ENCODE measurements around the gene ILK. TPM values are rescaled to one million over a fixed set of nuclear protein-coding genes. Genes with fewer than 3 reads are reported as not detected.

The ILK gene
- total RNA-seq, 1 donor from 2014 or later = 192 TPM

- no peak for DNase-seq
- no peaks in the 10 kb centered on the region for H3K9me3 ChIP-seq (replicated peaks)
- peaks cover 29% of the 10 kb centered on the region for H3K4me1 ChIP-seq
- H3K36me3 ChIP-seq = peaks cover 25% of the 10 kb centered on the region
- H3K27ac ChIP-seq (replicated peaks) = no peak overlapping the region
- H3K27me3 ChIP-seq (ENCODE audit: low read depth) = no peaks in the 10 kb centered on the region
- H3K4me3 ChIP-seq = no peak overlapping the region
- TF ChIP-seq, protein P1, sequence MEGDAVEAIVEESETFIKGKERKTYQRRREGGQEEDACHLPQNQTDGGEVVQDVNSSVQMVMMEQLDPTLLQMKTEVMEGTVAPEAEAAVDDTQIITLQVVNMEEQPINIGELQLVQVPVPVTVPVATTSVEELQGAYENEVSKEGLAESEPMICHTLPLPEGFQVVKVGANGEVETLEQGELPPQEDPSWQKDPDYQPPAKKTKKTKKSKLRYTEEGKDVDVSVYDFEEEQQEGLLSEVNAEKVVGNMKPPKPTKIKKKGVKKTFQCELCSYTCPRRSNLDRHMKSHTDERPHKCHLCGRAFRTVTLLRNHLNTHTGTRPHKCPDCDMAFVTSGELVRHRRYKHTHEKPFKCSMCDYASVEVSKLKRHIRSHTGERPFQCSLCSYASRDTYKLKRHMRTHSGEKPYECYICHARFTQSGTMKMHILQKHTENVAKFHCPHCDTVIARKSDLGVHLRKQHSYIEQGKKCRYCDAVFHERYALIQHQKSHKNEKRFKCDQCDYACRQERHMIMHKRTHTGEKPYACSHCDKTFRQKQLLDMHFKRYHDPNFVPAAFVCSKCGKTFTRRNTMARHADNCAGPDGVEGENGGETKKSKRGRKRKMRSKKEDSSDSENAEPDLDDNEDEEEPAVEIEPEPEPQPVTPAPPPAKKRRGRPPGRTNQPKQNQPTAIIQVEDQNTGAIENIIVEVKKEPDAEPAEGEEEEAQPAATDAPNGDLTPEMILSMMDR (IDR thresholded peaks at IDR 0.05; ENCODE audit: borderline replicate concordance) = no peak
- intact Hi-C loops (cut with micrococcal nuclease) = no loop called here
Observed at GRCh38 chr11:6620636-6621035, 17.1 kb downstream of the ILK start.

- no peak for DNase-seq
- no peak overlapping the region for H3K4me3 ChIP-seq
- H3K27ac ChIP-seq (replicated peaks) = no peak overlapping the region
- H3K4me1 ChIP-seq = peaks cover 29% of the 10 kb centered on the region
- peaks cover 25% of the 10 kb centered on the region for H3K36me3 ChIP-seq
- no peaks in the 10 kb centered on the region for H3K27me3 ChIP-seq (ENCODE audit: low read depth)
- no peaks in the 10 kb centered on the region for H3K9me3 ChIP-seq (replicated peaks)
- intact Hi-C loops (cut with micrococcal nuclease) = no loop called here
- TF ChIP-seq, protein P1 (IDR thresholded peaks at IDR 0.05; ENCODE audit: borderline replicate concordance) = no peak
Observed at GRCh38 chr11:6621711-6622211, 18.2 kb downstream of the ILK start.

DNA sequence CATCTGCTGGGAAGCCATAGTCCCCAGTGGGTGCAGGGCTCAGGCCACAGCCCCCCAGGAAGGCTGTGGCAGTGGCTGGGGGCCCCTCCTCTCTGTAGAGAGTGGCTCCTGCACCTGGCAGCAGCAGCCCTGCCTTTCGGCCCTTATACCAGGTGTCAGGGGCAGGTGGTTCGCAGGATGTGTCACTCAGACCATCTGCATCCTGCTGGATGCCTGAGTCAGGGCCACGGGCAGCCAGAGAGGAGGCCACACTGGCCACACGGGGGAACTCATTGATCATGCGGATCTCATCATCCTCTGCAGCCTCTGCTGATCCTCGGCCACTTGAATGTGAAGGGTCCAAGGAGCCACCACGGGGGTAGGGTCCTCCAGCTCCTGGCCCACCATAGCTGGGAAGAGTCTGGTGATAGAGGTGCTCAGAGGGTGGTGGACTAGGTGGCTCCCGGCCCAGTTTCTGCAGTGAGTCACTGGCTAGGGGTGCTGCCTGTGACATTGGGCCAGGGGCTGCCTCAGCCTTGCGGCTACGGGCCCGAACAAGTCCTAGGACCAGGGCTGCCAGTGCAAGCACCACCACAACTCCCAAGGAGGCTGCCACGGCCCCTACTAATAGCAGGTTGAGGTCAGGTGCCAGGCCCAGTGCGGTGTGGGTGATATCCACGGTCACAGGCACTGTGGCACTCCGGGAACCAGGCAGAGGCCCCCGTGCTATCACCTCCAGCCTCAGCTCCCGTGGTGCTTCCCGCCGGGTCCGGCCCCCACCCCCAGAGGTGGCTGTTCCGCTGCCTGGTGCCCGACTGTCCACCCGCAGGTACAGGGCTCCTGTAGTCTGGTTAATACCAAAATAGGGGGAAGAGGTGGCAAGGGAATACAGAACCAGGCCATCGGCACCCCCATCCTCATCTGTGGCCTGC, 18.9 kb downstream of the ILK start:
- H3K27ac ChIP-seq (replicated peaks) = no peak overlapping the region
- peaks cover 32% of the 10 kb centered on the region for H3K36me3 ChIP-seq
- no peaks in the 10 kb centered on the region for H3K9me3 ChIP-seq (replicated peaks)
- TF ChIP-seq, protein P1 (IDR thresholded peaks at IDR 0.05; ENCODE audit: borderline replicate concordance) = no peak
- H3K4me1 ChIP-seq = peaks cover 31% of the 10 kb centered on the region
- H3K27me3 ChIP-seq (ENCODE audit: low read depth) = no peaks in the 10 kb centered on the region
- H3K4me3 ChIP-seq = no peak overlapping the region
- DNase-seq = no peak
- intact Hi-C loops (cut with micrococcal nuclease) = no loop called here

- no peak overlapping the region for H3K27ac ChIP-seq (replicated peaks)
- peaks cover 35% of the 10 kb centered on the region for H3K36me3 ChIP-seq
- H3K4me3 ChIP-seq = no peak overlapping the region
- intact Hi-C loops (cut with micrococcal nuclease) = no loop called here
- no peaks in the 10 kb centered on the region for H3K9me3 ChIP-seq (replicated peaks)
- DNase-seq = peak; percentile 10
- TF ChIP-seq, protein P1 (IDR thresholded peaks at IDR 0.05; ENCODE audit: borderline replicate concordance) = no peak
- H3K27me3 ChIP-seq (ENCODE audit: low read depth) = no peaks in the 10 kb centered on the region
- H3K4me1 ChIP-seq = peaks cover 23% of the 10 kb centered on the region
Observed at GRCh38 chr11:6623391-6624363, 20.1 kb downstream of the ILK start.

GRCh38 chr11:6625156-6625831, 21.7 kb downstream of the ILK start:
- TF ChIP-seq, protein P1 (IDR thresholded peaks at IDR 0.05; ENCODE audit: borderline replicate concordance) = no peak
- Histone ChIP-seq H3K27me3 (ENCODE audit: low read depth) (no peaks in the 10 kb centered on the region), H3K36me3 (peaks cover 50% of the 10 kb centered on the region), H3K4me3 (no peak overlapping the region), H3K27ac (replicated peaks) (no peak overlapping the region), H3K9me3 (replicated peaks) (no peaks in the 10 kb centered on the region), H3K4me1 (peaks cover 10% of the 10 kb centered on the region)
- intact Hi-C loops (cut with micrococcal nuclease) = no loop called here
- DNase-seq = peak; percentile 10
